Activated naive CD4-positive, alpha-beta T cell treated with anti-CD3 and anti-CD28 coated beads, Interleukin-2, amount 50 U/mL, for 16 hours (primary cell): ENCODE measurements around the gene DUSP28.
A peak's percentile ranks its signal among the peaks of the same experiment; 100 is the strongest.
"Not testable (repeated sequence)": the region's sequence is repeated elsewhere in the genome, so short reads cannot be mapped to it uniquely, and the experiment has no call there.

ENCODE experiments used
- DNase-seq: peaks from one replicate; pipeline ENCODE4 v3.0.0-alpha.2; 2020

Gene DUSP28

GRCh38 chr2:240561325-240561971 lies 1.3 kb downstream of the DUSP28 start:
- no peak for DNase-seq

- DNase-seq, result not testable (repeated sequence)
These were observed 3.1 kb downstream of the DUSP28 start for GRCh38 chr2:240563231-240563630.

DNA sequence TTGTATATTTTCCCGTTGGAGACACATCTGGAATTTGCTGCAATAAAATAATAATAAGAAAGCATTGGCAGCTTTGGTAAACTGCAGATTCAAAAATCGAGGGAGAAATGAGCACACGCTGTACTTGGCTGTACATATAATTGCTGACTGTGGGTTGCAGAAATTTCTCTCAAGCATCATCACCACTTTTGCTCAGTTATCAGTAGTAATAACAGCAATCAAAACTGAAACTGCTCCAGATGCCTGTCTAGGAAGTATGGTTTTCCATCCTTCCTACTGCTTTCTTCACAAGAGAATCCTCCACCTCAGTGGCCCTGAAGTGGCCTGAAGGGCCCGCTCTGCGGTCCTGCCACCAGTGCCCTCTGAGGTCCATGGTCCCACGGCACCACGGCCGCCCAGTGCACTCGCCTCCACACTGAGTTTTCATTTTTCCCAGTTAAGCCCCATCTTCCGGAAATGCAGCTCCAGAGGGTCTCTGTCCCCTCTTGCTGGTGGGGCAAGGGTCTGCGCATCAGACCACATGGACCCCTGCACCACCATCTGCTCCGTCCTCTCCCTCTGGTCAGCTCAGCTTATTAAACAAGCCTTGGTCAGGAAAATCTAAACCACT lies 3.9 kb downstream of the DUSP28 start:
- no peak for DNase-seq

DNA sequence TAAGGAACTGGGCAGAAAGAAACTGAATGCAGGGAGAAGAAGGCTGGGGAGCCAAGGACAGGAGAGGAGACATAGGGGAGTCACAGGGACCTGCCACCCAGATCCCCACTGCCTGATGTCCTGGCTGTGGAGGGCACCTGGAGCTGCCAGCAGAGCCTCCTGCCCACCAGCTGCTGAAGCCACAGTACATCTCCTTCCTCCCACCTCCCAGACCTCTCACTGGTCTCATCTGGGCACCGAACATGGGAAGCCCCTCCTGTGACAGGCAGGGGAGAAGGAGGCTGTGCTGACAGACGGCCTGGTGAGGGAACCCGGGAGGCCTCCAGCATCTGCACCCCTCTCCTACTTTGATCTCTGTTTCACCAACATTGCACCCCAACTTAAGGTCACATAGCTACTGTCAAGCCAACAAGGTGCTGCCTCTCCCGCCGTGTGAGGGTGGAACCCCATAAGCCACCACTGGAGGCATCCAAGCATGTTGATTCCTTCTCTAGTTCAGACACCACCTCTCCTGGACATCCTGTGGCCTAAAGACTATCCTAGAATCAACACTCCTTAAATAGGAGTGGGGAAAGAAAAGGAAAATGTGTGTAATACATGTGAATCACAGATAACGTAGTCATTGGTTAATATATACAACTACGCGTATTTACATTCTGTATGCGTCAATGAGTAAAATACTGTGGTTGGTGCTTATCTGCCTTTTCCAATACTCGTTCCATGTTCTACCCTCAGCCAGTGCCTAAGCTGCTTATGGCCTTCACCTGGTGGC lies 4.6 kb downstream of the DUSP28 start:
- DNase-seq, result no peak

GRCh38 chr2:240565333-240566202 lies 5.4 kb downstream of the DUSP28 start:
- DNase-seq, result peak; percentile 83

DNA sequence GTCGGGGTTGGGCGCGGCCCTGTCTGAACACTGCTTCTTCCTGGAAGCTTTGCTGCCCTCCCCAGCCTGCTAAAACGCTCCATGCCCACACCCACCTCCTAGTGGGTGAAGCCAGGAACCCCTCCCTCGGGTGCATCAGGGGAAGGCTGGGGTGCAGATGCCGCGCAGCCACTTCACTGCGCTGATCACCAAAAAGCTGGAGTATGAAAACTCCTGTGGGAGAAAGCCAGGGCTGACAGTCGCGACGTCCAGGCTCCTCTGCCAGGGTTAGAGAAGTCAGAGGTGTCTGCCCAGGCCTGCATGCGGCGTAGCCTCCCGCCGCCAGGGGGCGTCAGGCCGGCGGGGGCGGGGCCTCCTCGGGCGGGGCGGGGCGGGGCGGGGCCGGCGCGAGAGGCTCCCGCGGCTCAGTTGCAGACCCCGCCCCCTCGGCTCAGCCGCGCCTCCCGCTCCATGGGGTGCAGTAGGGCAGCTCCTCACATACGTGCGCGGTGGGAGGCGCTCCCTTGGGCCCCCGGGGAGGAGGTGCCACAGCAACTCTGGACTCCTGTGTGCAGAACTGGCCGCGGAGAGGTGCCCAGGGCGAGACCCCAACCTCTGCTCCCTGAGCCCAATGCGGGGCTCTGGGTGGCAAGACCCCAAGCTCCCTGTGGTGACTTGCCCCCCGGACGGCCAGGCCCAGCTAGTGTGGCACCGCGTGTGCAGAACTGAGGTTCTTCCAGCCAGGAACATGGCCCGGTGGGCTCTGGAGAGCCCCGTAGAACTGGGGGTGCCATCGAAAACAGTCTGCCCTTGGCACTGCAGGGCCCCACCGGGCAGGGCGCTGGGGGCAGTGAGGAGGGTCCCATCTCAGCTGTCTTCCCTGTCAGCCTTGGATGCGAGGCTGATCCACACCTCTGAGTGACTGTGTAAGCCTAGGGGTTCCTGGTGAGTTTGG lies 6.3 kb downstream of the DUSP28 start:
- peak; percentile 94 for DNase-seq

- peak; percentile 15 for DNase-seq
These were observed 7.1 kb downstream of the DUSP28 start for GRCh38 chr2:240567137-240567871.

- peak; percentile 60 for DNase-seq
These were observed 7.9 kb downstream of the DUSP28 start, which contains the start of gene RNPEPL1 for GRCh38 chr2:240567872-240568677. RNPEPL1 (plus strand) TSS chr2:240568484; CDS start chr2:240568587, 103 bp downstream.

- peak; percentile 54 for DNase-seq
These were observed 8.7 kb downstream of the DUSP28 start for GRCh38 chr2:240568678-240569522.

DNA sequence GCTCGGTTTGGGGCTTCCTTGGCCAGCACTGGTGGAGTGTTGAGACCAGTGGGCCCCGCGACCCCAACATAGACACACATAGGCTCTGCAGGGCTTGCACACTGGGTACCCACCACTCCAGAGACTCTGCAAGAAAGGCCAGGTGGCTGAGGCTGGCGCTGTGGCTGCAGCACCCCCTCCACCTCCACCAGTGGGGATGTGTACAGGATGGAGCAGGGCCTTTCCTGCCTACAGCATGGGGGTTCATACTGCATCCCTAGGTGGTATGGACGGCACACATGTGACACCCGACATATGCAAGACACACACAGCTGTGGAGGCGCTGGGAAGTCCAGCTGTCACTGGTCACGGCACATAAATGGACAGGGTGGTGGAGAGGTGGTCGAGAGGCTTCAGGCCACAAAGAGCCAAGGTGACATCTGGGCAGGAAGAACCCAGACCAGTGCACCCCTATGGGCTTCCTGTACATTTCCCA lies 9.4 kb downstream of the DUSP28 start:
- DNase-seq, result no peak

- DNase-seq, result peak; percentile 3
These were observed 9.9 kb downstream of the DUSP28 start for GRCh38 chr2:240569998-240570530.

GRCh38 chr2:240570531-240571313 lies 10.6 kb downstream of the DUSP28 start:
- DNase-seq, result peak; percentile 7

- DNase-seq, result peak; percentile 9
These were observed 11.3 kb downstream of the DUSP28 start for GRCh38 chr2:240571314-240571973.

DNA sequence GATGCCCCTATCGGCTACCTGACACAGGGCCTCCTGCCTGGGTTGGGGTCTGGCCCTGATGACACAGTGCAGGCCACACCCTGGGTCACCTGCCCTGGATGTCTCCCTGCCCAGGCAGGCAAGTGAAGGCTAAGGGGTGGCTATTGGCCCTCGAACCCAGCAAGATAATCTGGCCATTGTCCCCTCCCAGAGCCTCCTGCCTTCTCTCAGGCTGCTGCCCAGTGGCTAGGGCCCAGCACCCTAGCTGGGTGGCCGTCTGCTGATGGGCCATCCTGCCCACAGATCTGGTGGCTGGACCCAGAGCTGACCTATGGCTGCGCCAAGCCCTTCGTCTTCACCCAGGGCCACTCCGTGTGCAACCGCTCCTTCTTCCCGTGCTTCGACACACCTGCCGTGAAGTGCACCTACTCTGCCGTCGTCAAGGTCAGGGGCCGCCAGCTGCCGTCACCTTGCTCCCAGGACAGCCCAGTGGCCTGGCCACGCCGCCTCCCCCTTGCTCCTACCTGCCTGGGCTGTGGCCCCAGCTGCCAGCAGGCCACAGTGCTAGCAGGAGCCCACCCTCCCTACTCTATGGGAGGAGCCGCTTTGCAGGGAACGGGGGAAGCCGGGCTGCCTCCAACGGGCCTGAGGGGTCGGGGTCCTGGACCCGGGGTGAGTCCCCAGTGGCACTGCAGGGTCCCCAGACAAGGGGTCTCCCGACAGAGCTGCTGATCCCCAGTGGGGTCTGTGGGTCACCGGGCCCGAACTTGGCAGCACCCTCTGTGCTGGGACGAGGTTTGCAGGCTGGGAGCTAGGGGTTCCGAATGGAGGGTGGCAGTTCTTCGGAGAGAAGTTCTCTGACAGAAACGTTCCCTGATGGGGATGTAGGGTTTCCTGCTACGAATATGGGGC lies 12.2 kb downstream of the DUSP28 start:
- no peak for DNase-seq

- DNase-seq, result no peak
These were observed 12.9 kb downstream of the DUSP28 start for GRCh38 chr2:240573071-240573515.
